ENCODE results near the gene MPZL1. TPM values are rescaled to one million over a fixed set of nuclear protein-coding genes. Genes with fewer than 3 reads are reported as not detected.

Gene MPZL1
- total and polyA plus RNA-seq, 2 of the 8 experiments (the other 6 are each of a cell fraction or from before 2014, with no cell fraction given): 37.8 to 120 TPM

- no peak overlapping the region for H2BK120ac ChIP-seq (replicated peaks; ENCODE audit: low read depth, low read length)
- no peak for DNase-seq (ENCODE audit: low read depth in 1 of 2, low spot score in 2 of 2)
- no peaks in the 10 kb centered on the region for H3K27me3 ChIP-seq (replicated peaks in 1 of 4; ENCODE audit: control insufficient read depth in 3 of 4, extremely low read depth in 1 of 4, insufficient read depth in 3 of 4, low read length in 3 of 4)
- H3K4ac ChIP-seq (replicated peaks; ENCODE audit: insufficient read length, low read depth, low read length): no peak overlapping the region
- H3K79me1 ChIP-seq (ENCODE audit: low read depth, low read length): no peaks in the 10 kb centered on the region
- H2BK5ac ChIP-seq (ENCODE audit: low read depth, low read length): no peak overlapping the region
- ChIA-PET CTCF (ENCODE audit: partially characterized antibody) (interaction anchor here (0.6 to 3.7 kb wide), 2 partner anchors 12 to 34 kb away, joined by 3 to 16 read pairs; no protein-coding TSS in a partner anchor), POLR2A (ENCODE audit: partially characterized antibody) (interaction anchor here (0.6 to 0.9 kb wide), 3 partner anchors 9 to 145 kb away, joined by 3 to 4 read pairs (median 3); no protein-coding TSS in a partner anchor)
- FAIRE-seq: no peak
- no peak overlapping the region for H2BK12ac ChIP-seq (ENCODE audit: low read depth, low read length)
- H2AK5ac ChIP-seq (ENCODE audit: low read depth, low read length): no peak overlapping the region
- 97% methylated on average over 4 of the region's 4 CpGs; no CpG with 5 or more reads in 1 of the 2 experiments for WGBS, 2 experiments (ENCODE audit: extremely low coverage in 1 of 2, insufficient coverage in 1 of 2, insufficient read length in 1 of 2, insufficient replicate concordance in 2 of 2, low coverage in 1 of 2, low lambda C conversion rate in 2 of 2, missing lambda C conversion rate in 1 of 2)
- H3K9ac ChIP-seq (replicated peaks in 1 of 4; ENCODE audit: extremely low read depth in 1 of 4, low read depth in 3 of 4, low read length in 3 of 4): no peak overlapping the region
- peaks cover 2 to 8% (median 3%) of the 10 kb centered on the region in 4 experiments; a peak in 4 of 7 replicates for H3K4me1 ChIP-seq (replicated peaks in 1 of 4; ENCODE audit: control insufficient read depth in 3 of 4, insufficient read depth in 4 of 4, low read length in 3 of 4)
- no peak overlapping the region for H3K56ac ChIP-seq (replicated peaks; ENCODE audit: insufficient read length, low read depth, low read length)
- no peak overlapping the region for H2BK20ac ChIP-seq (ENCODE audit: low read length)
- no peak overlapping the region for H3K23ac ChIP-seq (ENCODE audit: insufficient read length)
- H3K4me2 ChIP-seq (ENCODE audit: insufficient read depth in 1 of 2, low read depth in 2 of 2, low read length in 2 of 2): no peak overlapping the region
- no peak overlapping the region for H3K4me3 ChIP-seq (ENCODE audit: extremely low read depth in 1 of 4, insufficient read depth in 2 of 4, low read depth in 3 of 4, low read length in 4 of 4)
- TF ChIP-seq ATF3 (IDR thresholded peaks at IDR 0.05; ENCODE audit: insufficient read depth, low read depth, low read length) (no peak), CTBP2 (IDR thresholded peaks at IDR 0.05; ENCODE audit: borderline replicate concordance, insufficient read depth, insufficient read length, low read length) (no peak), POU5F1 (IDR thresholded peaks at IDR 0.05; ENCODE audit: low read depth, low read length) (no peak)
- peaks cover 0 to 2% of the 10 kb centered on the region in 2 experiments for H4K20me1 ChIP-seq (replicated peaks in 1 of 2; ENCODE audit: control insufficient read depth in 1 of 2, insufficient read depth in 2 of 2, low read length in 2 of 2)
- H4K8ac ChIP-seq (ENCODE audit: extremely low read depth, insufficient read depth, low read length): no peak overlapping the region
- no peak overlapping the region for H4K91ac ChIP-seq (replicated peaks; ENCODE audit: insufficient read length, low read length)
- no peak overlapping the region for H3K18ac ChIP-seq (ENCODE audit: extremely low read depth, low read length)
- no peak overlapping the region for H3K27ac ChIP-seq (ENCODE audit: low read depth, low read length)
- no peak overlapping the region for H3K14ac ChIP-seq (ENCODE audit: insufficient read length)
- no peaks in the 10 kb centered on the region for H3K23me2 ChIP-seq (ENCODE audit: low read depth, low read length)
- H3K36me3 ChIP-seq (ENCODE audit: control insufficient read depth in 2 of 4, insufficient read depth in 4 of 4, low read length in 3 of 4): peaks cover 0 to 22% (median 13%) of the 10 kb centered on the region in 4 experiments; a peak in 6 of 8 replicates
- H2AFZ ChIP-seq (ENCODE audit: low read length): no peak overlapping the region
- H3K79me2 ChIP-seq (ENCODE audit: control insufficient read depth in 1 of 2, insufficient read depth in 2 of 2, low read length in 2 of 2): no peaks in the 10 kb centered on the region
- no peaks in the 10 kb centered on the region for H3K9me3 ChIP-seq (ENCODE audit: insufficient read depth in 2 of 2, low read depth in 1 of 2, low read length in 1 of 2)
- H4K5ac ChIP-seq (ENCODE audit: insufficient read length, low read depth, low read length): no peak overlapping the region
- H2BK15ac ChIP-seq (ENCODE audit: low read length): no peak overlapping the region
Measured at GRCh38 chr1:167792188-167792565, 70.4 kb downstream of the MPZL1 start.
